Upper lobe of left lung (tissue), 4 donors: ENCODE measurements around the gene IST1.

Experiments used
- EP300 ChIP-seq, 4 donors: sonication (generic); formaldehyde crosslinking; IDR thresholded peaks; one replicate each; pipeline ENCODE4 v1.5.1; 2017; ENCODE audit warnings: antibody characterized with exemption in 4 of 4, control low read depth in 2 of 4
- POLR2A ChIP-seq, 4 donors: fragments of 450-650 bp; IDR thresholded peaks; one replicate each; pipeline ENCODE4 v1.5.1; 2016 to 2017; ENCODE audit warnings: antibody characterized with exemption in 4 of 4, mild to moderate bottlenecking in 2 of 4
- POLR2AphosphoS5 ChIP-seq, 2 donors: sonication (generic); formaldehyde crosslinking; IDR thresholded peaks; one replicate each; pipeline ENCODE4 v1.5.1; 2017; ENCODE audit warnings: antibody characterized with exemption in 2 of 2
- TF ChIP-seq, protein P1 (sequence below), 6 experiments: fragments of 450-650 bp in 4 of 6; fragments of 200-600 bp in 2 of 6; sonication (generic) in 2 of 6; IDR thresholded peaks; one replicate each; pipeline ENCODE4 v1.5.1; 2016 to 2019; ENCODE audit warnings: antibody characterized with exemption in 6 of 6

DNA sequence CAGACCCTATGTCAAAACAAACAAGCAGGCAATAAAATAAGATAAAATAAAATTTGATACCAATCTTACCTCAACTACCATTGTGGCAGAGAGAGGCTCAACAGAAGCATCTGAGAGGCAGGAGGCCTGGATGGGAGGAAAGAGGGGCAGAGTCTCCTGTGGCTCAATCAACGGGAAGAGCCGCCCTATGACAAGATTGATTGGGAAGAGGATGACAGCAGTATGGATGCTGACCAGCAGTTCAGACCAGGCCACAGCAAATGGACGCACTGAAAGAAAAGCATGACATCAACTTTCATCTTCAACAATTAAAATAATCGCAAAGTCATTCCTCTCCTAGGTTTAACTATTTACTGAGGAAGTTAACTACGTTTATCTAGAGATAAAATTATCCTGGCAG is 57.5 kb downstream of the IST1 start:
- TF ChIP-seq, protein P1, sequence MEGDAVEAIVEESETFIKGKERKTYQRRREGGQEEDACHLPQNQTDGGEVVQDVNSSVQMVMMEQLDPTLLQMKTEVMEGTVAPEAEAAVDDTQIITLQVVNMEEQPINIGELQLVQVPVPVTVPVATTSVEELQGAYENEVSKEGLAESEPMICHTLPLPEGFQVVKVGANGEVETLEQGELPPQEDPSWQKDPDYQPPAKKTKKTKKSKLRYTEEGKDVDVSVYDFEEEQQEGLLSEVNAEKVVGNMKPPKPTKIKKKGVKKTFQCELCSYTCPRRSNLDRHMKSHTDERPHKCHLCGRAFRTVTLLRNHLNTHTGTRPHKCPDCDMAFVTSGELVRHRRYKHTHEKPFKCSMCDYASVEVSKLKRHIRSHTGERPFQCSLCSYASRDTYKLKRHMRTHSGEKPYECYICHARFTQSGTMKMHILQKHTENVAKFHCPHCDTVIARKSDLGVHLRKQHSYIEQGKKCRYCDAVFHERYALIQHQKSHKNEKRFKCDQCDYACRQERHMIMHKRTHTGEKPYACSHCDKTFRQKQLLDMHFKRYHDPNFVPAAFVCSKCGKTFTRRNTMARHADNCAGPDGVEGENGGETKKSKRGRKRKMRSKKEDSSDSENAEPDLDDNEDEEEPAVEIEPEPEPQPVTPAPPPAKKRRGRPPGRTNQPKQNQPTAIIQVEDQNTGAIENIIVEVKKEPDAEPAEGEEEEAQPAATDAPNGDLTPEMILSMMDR (IDR thresholded peaks at IDR 0.05) = no peak
- no peak for TF ChIP-seq POLR2A (IDR thresholded peaks at IDR 0.05)
- no peak for TF ChIP-seq EP300 (IDR thresholded peaks at IDR 0.05)
- TF ChIP-seq POLR2AphosphoS5 (IDR thresholded peaks at IDR 0.05) = no peak
